GM19099 (cell line): Measurements from ENCODE around the gene FABP1.

Experiments
- POLR2A ChIP-seq: IDR thresholded peaks from 3 replicates; pipeline ENCODE4 v1.6.1; 2011; ENCODE audit warnings: low read depth; ENCODE audit not compliant: insufficient read length; ENCODE audit errors: extremely low read depth

The FABP1 gene

DNA sequence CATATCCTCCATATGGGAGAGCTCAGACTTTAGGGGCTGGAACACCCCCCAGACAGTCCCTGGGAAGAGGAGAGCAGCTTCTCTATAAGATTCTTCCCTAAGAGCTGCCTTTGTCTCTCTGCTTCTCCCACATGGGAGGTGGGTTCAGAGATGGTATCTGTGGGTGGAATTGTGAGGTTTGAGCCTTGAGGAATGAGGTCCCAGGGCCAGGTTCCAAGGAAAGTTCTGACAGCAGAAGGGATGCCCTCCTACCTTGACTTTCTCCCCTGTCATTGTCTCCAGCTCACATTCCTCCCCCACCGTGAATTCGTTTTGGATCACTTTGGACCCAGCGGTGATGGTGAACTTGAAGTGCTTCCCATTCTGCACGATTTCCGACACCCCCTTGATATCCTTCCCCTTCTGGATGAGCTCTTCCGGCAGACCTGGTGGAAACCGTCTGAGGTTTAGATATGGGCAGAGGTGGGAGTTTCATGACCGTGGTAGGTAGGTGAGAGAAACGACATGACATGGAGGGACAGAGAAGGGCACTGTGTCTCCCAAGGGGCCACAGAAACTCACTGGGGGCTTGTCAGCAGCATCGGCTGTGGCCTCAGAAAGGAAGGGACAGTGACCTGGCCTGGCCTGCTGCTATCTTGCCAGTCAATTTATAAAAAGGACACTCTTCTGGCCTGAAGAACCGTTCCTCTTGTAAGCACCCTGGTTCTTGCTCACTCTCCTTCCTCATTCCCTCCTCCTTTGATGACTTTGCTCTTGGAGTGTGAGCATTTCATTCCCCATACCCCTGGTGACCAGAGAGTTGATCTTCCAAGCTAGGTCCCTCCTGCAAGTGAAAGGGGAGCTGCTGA, 1.7 kb downstream of the FABP1 start:
- no peak for TF ChIP-seq POLR2A

- no peak for TF ChIP-seq POLR2A
Measured at GRCh38 chr2:88125344-88125923, 2.4 kb downstream of the FABP1 start.

DNA sequence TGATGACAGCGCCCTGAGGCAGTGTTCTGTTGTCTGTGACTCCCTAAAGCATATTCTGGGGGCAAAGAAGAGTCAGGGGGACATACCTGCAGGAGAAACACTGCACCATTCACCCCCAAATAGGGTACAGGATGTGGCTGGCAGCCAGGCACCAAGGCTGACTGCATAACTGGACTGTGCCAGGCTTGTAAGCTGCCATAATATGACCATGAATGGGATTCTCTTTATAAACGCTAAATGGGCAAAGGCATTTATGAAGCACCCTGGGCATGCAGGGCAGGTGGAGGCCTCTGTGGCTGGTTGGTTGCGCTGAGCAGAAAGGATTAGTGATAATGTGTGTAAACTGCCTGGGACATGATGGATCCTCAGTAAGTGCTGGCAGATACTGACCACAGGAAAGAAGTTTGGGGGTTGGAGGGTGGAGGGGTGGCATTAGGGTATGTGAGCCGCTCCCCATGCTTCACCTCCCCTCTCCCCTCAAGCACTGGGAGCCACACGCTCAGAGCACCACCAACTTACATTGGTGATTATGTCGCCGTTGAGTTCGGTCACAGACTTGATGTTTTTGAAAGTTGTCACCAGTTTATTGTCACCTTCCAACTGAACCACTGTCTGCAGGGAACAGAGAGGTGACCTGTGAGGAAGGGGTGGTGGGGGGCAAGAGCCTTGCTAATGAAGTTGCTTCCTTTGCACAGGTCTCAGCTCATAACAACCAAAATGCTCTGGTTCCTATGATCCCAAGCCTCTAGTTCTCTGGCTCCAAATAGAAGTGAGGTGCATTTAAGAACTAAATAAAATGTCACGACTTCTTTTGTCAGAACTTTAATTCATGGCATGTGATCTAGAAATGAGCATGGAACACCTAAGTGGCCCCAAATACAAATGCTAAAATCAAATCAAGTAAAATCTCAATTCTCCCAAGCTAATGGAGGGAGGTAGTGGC, 3.6 kb downstream of the FABP1 start:
- no peak for TF ChIP-seq POLR2A

GRCh38 chr2:88123164-88123974, 4.5 kb downstream of the FABP1 start:
- TF ChIP-seq POLR2A: no peak

- no peak for TF ChIP-seq POLR2A
Measured at GRCh38 chr2:88122141-88122884, 5.5 kb downstream of the FABP1 start.

- TF ChIP-seq POLR2A: no peak
Measured at GRCh38 chr2:88121678-88122077, 6.2 kb downstream of the FABP1 start.

- no peak for TF ChIP-seq POLR2A
Measured at GRCh38 chr2:88117973-88118372, 9.9 kb downstream of the FABP1 start.

- no peak for TF ChIP-seq POLR2A
Measured at GRCh38 chr2:88116669-88117432, 11.0 kb downstream of the FABP1 start.

GRCh38 chr2:88115825-88116518, 11.9 kb downstream of the FABP1 start:
- no peak for TF ChIP-seq POLR2A

GRCh38 chr2:88114889-88115288, 13.0 kb downstream of the FABP1 start:
- no peak for TF ChIP-seq POLR2A

- no peak for TF ChIP-seq POLR2A
Measured at GRCh38 chr2:88113069-88113468, 14.8 kb downstream of the FABP1 start.

GRCh38 chr2:88110830-88111229, 17.0 kb downstream of the FABP1 start:
- TF ChIP-seq POLR2A: no peak

- TF ChIP-seq POLR2A: no peak
Measured at GRCh38 chr2:88108796-88109195, 19.1 kb downstream of the FABP1 start.
